K562 (cell line): ENCODE data around the gene NF2. TPM values are rescaled to one million over a fixed set of nuclear protein-coding genes. Genes with fewer than 3 reads are reported as not detected.

ENCODE experiments used
- ATAC-seq: fragments of 200-7000 bp; cut with Tn5 transposase; 3 replicates; pipeline ENCODE4 v1.9.1; 2020; ENCODE audit warnings: moderate library complexity
- BruUV-seq: library from RNA; stranded (reverse); fragments of 400-500 nt; replicated peaks from 2 replicates; lab custom pipeline; 2021; lab: Mats Ljungman, UMichigan
- CTCF ChIA-PET: fragments of 300-600 bp; formaldehyde crosslinking; extraction: SDS; loops from one replicate; lab custom pipeline; 2021; ENCODE audit warnings: low intra/inter-chr PET ratio; lab: Yijun Ruan, JAX
- POLR2A ChIA-PET: fragments of 300-600, 350-650 bp; sonication (Branson Sonifier 250); formaldehyde crosslinking; extraction: SDS; loops from one replicate; lab custom pipeline; 2021; ENCODE audit warnings: antibody characterized with exemption, inconsistent platforms; lab: Yijun Ruan, JAX
- DNase-seq, 4 experiments: peaks; one replicate each; pipeline versions ENCODE4 v3.0.0 to v3.0.0-alpha.2; 2011 to 2018; ENCODE audit warnings: low spot score in 3 of 4, mixed read lengths in 3 of 4; ENCODE audit errors: extremely low read depth in 1 of 4
- FAIRE-seq: peaks from 2 replicates; lab custom pipeline; 2011; peaks lifted over from hg19 to GRCh38; lab: Jason Lieb, UNC
- H2AFZ ChIP-seq: 2 replicates; pipeline ENCODE4 v1.6.0; 2011; ENCODE audit warnings: low read depth, low read length, control low read depth, inconsistent platforms
- H3K27ac ChIP-seq: fragments of 200-600 bp; 3 replicates; pipeline ENCODE4 v1.8.0; 2011; ENCODE audit warnings: low read depth, mild to moderate bottlenecking, control low read depth, inconsistent platforms, low read length, moderate library complexity, mixed read lengths; ENCODE audit errors: extremely low read depth
- H3K27me3 ChIP-seq, 2 experiments: fragments of 300-600 bp in 1 of 2; 2 replicates in 1 of 2; 3 replicates in 1 of 2; pipeline versions ENCODE4 v1.6.0 to v1.8.0; 2011; ENCODE audit warnings: inconsistent platforms in 2 of 2, low read length in 2 of 2, mild to moderate bottlenecking in 1 of 2, mixed read lengths in 1 of 2, moderate library complexity in 1 of 2; ENCODE audit not compliant: control insufficient read depth in 2 of 2, insufficient read depth in 2 of 2
- H3K36me3 ChIP-seq: fragments of 300-600 bp; 3 replicates; pipeline ENCODE4 v1.8.0; 2011; ENCODE audit warnings: mild to moderate bottlenecking, low read length, inconsistent platforms; ENCODE audit not compliant: control insufficient read depth, insufficient read depth
- H3K4me1 ChIP-seq, 2 experiments: fragments of 200-600 bp in 1 of 2; replicated peaks in 1 of 2; 2 replicates in 1 of 2; 3 replicates in 1 of 2; pipeline versions ENCODE4 v1.5.1 to v1.8.0; 2011; ENCODE audit warnings: inconsistent platforms in 2 of 2, low read length in 2 of 2, mild to moderate bottlenecking in 1 of 2, mixed read lengths in 1 of 2, moderate library complexity in 1 of 2; ENCODE audit not compliant: control insufficient read depth in 2 of 2, insufficient read depth in 2 of 2
- H3K4me2 ChIP-seq: 2 replicates; pipeline ENCODE4 v1.6.1; 2011; ENCODE audit warnings: low read length, control low read depth, inconsistent platforms, mixed read lengths; ENCODE audit not compliant: insufficient read depth
- H3K4me3 ChIP-seq: fragments of 200-600 bp; sonication (generic), shearing (Covaris generic); 2 replicates; pipeline ENCODE4 v1.5.1; 2016; ENCODE audit warnings: control low read depth, inconsistent platforms
- H3K79me2 ChIP-seq: fragments of 200-600 bp; 3 replicates; pipeline ENCODE4 v1.8.0; 2011; ENCODE audit warnings: low read length, inconsistent platforms; ENCODE audit not compliant: control insufficient read depth, insufficient read depth
- H3K9ac ChIP-seq, 2 experiments: 2 replicates each; pipeline versions ENCODE4 v1.6.0 to v1.6.1; 2011; ENCODE audit warnings: low read depth in 2 of 2, low read length in 2 of 2, control low read depth in 1 of 2, inconsistent platforms in 1 of 2, mild to moderate bottlenecking in 1 of 2, mixed read lengths in 1 of 2; ENCODE audit not compliant: insufficient read depth in 1 of 2
- H3K9me1 ChIP-seq: one replicate; pipeline ENCODE4 v1.6.0; 2011; ENCODE audit warnings: inconsistent platforms, mild to moderate bottlenecking, low read length, moderate library complexity; ENCODE audit not compliant: control insufficient read depth, insufficient read depth
- H3K9me3 ChIP-seq: replicated peaks from 2 replicates; pipeline ENCODE4 v1.5.1; 2011; ENCODE audit warnings: low read depth, low read length, inconsistent platforms; ENCODE audit not compliant: control insufficient read depth, insufficient read depth
- H4K20me1 ChIP-seq: replicated peaks from 2 replicates; pipeline ENCODE4 v1.6.1; 2011; ENCODE audit warnings: low read length, inconsistent platforms, mixed read lengths; ENCODE audit not compliant: control insufficient read depth, insufficient read depth
- EP400 ChIP-seq: fragments of 450-650 bp; IDR thresholded peaks from 2 replicates; pipeline ENCODE4 v1.6.1; 2017; ENCODE audit warnings: antibody characterized with exemption, mild to moderate bottlenecking, moderate library complexity
- HMG20A ChIP-seq: fragments of 450-650 bp; formaldehyde crosslinking; conservative IDR thresholded peaks from 2 replicates; pipeline ENCODE4 v1.4.0; 2020; ENCODE audit warnings: mild to moderate bottlenecking, mixed read lengths
- MECOM ChIP-seq: fragments of 250-450 bp; sonication (Bioruptor Pico); IDR thresholded peaks from 2 replicates; pipeline ENCODE4 v1.8.0; 2022; ENCODE audit warnings: inconsistent platforms
- NR2C2 ChIP-seq, 2 experiments: fragments of 200-800 bp in 1 of 2; sonication (Bioruptor generic) in 1 of 2; sonication (generic) in 1 of 2; formaldehyde crosslinking in 1 of 2; IDR thresholded peaks; 2 replicates each; pipeline versions ENCODE4 v1.6.1 to v1.8.0; 2016 to 2022; ENCODE audit warnings: mild to moderate bottlenecking in 1 of 2, missing compliant biosample characterization in 1 of 2, missing genetic modification characterization in 1 of 2, missing genetic modification reagents in 1 of 2
- OTX1 ChIP-seq: fragments of 450-650 bp; formaldehyde crosslinking; IDR thresholded peaks from 2 replicates; pipeline ENCODE4 v1.4.0; 2022; ENCODE audit warnings: mild to moderate bottlenecking
- ZBTB12 ChIP-seq: fragments of 250-450 bp; sonication (Bioruptor Pico); IDR thresholded peaks from 2 replicates; pipeline ENCODE4 v1.4.0; 2020
- ZNF277 ChIP-seq: fragments of 250-450 bp; sonication (Bioruptor Pico); IDR thresholded peaks from 2 replicates; pipeline ENCODE4 v1.8.0; 2022; ENCODE audit warnings: inconsistent platforms, mild to moderate bottlenecking, moderate library complexity, borderline replicate concordance
- WGBS: fragments of 100-300 bp; shearing (Covaris generic); methylation state at CpG from one replicate; pipeline ENCODE4 v1.1.6; 2016; ENCODE audit warnings: low coverage, mixed read lengths; ENCODE audit not compliant: insufficient coverage; ENCODE audit errors: missing lambda C conversion rate; 5-methylcytosine and 5-hydroxymethylcytosine counted together
- in situ Hi-C: fragments of 300-500 bp; cut with MboI; formaldehyde crosslinking; loops from 4 replicates; pipeline ENCODE4 v1.15.0; 2018; ENCODE audit warnings: inconsistent platforms, mixed read lengths
- intact Hi-C: fragments of 100-400 bp; cut with micrococcal nuclease; formaldehyde crosslinking; loops from 2 replicates; pipeline ENCODE4 v1.14.2; 2022
- polyA plus RNA-seq, 8 experiments: library from polyadenylated mRNA; depleted of rRNA in 4 of 8; stranded (reverse) in 5 of 8; unstranded in 3 of 8; fragments of >200 nt; fragmentation: Nextera tagmentation in 2 of 8; fragmentation: Illumina TruSeq in 1 of 8; extraction: Ambion mirVana in 2 of 8; extraction: Trizol in 1 of 8; gene quantifications; 2 replicates each; pipeline versions ENCODE4 v1.2.1 to v1.2.3, GENCODE V29; 2011 to 2014; ENCODE audit warnings: inconsistent platforms in 1 of 8, missing spikeins in 1 of 8
- total RNA-seq, 7 experiments: library from RNA; depleted of rRNA in 6 of 7; stranded (reverse); fragments of >200 nt in 6 of 7; fragmentation: Illumina TruSeq in 2 of 7; extraction: Trizol in 2 of 7; gene quantifications; 2 replicates each; pipeline versions ENCODE4 v1.2.1 to v1.2.3, GENCODE V29; 2011 to 2021; ENCODE audit warnings: low replicate concordance in 1 of 7

NF2 gene
- total and polyA plus RNA-seq, 9 of the 15 experiments (the other 6 are each of a cell fraction or from before 2014, with no cell fraction given): 2.2 to 32.5 (median 15.2) TPM

GRCh38 chr22:29651652-29652051 lies 48.2 kb downstream of the NF2 start:
- TF ChIP-seq NR2C2 (CRISPR knock-in tag; IDR thresholded peaks at IDR 0.05) (no peak), NR2C2 (tag; IDR thresholded peaks at IDR 0.05) (no peak), MECOM (no peak), ZNF277 (no peak), EP400 (no peak), HMG20A (no peak), OTX1 (CRISPR knock-in tag) (no peak), ZBTB12 (CRISPR knock-in tag) (no peak)
- no peaks in the 10 kb centered on the region for H3K79me2 ChIP-seq
- ATAC-seq (no peak), FAIRE-seq (no peak), DNase-seq (no peak)
- POLR2A ChIA-PET: no interaction called here
- intact Hi-C loops (no loop called here), in situ Hi-C loops (no loop called here)
- no peak overlapping the region for H2AFZ ChIP-seq
- no peaks in the 10 kb centered on the region for H4K20me1 ChIP-seq
- 83% methylated on average over 1 of the region's 1 CpG for WGBS
- CTCF ChIA-PET: no interaction called here
- no peak overlapping the region for H3K27ac ChIP-seq
- peaks cover 20% of the 10 kb centered on the region; the same call in 1 of the 3 replicates for H3K36me3 ChIP-seq
- no peaks in the 10 kb centered on the region for H3K4me1 ChIP-seq
- no peaks in the 10 kb centered on the region for H3K9me3 ChIP-seq
- no peaks in the 10 kb centered on the region for H3K27me3 ChIP-seq
- no peaks in the 10 kb centered on the region for H3K9me1 ChIP-seq
- no peak overlapping the region for H3K4me2 ChIP-seq
- no peak overlapping the region for H3K4me3 ChIP-seq
- no peak overlapping the region for H3K9ac ChIP-seq
- BruUV-seq: no TSS peak
